K562 (cell line): Measurements from ENCODE around the gene SH2D5. TPM values are rescaled to one million over a fixed set of nuclear protein-coding genes. Genes with fewer than 3 reads are reported as not detected.

Experiments used
- ATAC-seq: fragments of 200-7000 bp; cut with Tn5 transposase; 3 replicates; pipeline ENCODE4 v1.9.1; 2020; ENCODE audit warnings: moderate library complexity
- BruUV-seq: library from RNA; stranded (reverse); fragments of 400-500 nt; replicated peaks from 2 replicates; lab custom pipeline; 2021; lab: Mats Ljungman, UMichigan
- CTCF ChIA-PET: fragments of 300-600 bp; formaldehyde crosslinking; extraction: SDS; loops from one replicate; lab custom pipeline; 2021; ENCODE audit warnings: low intra/inter-chr PET ratio; lab: Yijun Ruan, JAX
- POLR2A ChIA-PET: fragments of 300-600, 350-650 bp; sonication (Branson Sonifier 250); formaldehyde crosslinking; extraction: SDS; loops from one replicate; lab custom pipeline; 2021; ENCODE audit warnings: antibody characterized with exemption, inconsistent platforms; lab: Yijun Ruan, JAX
- DNase-seq, 4 experiments: peaks; one replicate each; pipeline versions ENCODE4 v3.0.0 to v3.0.0-alpha.2; 2011 to 2018; ENCODE audit warnings: low spot score in 3 of 4, mixed read lengths in 3 of 4; ENCODE audit errors: extremely low read depth in 1 of 4
- FAIRE-seq: peaks from 2 replicates; lab custom pipeline; 2011; peaks lifted over from hg19 to GRCh38; lab: Jason Lieb, UNC
- H2AFZ ChIP-seq: 2 replicates; pipeline ENCODE4 v1.6.0; 2011; ENCODE audit warnings: low read depth, low read length, control low read depth, inconsistent platforms
- H3K27ac ChIP-seq: fragments of 200-600 bp; 3 replicates; pipeline ENCODE4 v1.8.0; 2011; ENCODE audit warnings: low read depth, mild to moderate bottlenecking, control low read depth, inconsistent platforms, low read length, moderate library complexity, mixed read lengths; ENCODE audit errors: extremely low read depth
- H3K27me3 ChIP-seq, 2 experiments: fragments of 300-600 bp in 1 of 2; 2 replicates in 1 of 2; 3 replicates in 1 of 2; pipeline versions ENCODE4 v1.6.0 to v1.8.0; 2011; ENCODE audit warnings: inconsistent platforms in 2 of 2, low read length in 2 of 2, mild to moderate bottlenecking in 1 of 2, mixed read lengths in 1 of 2, moderate library complexity in 1 of 2; ENCODE audit not compliant: control insufficient read depth in 2 of 2, insufficient read depth in 2 of 2
- H3K36me3 ChIP-seq: fragments of 300-600 bp; 3 replicates; pipeline ENCODE4 v1.8.0; 2011; ENCODE audit warnings: mild to moderate bottlenecking, low read length, inconsistent platforms; ENCODE audit not compliant: control insufficient read depth, insufficient read depth
- H3K4me1 ChIP-seq, 2 experiments: fragments of 200-600 bp in 1 of 2; replicated peaks in 1 of 2; 2 replicates in 1 of 2; 3 replicates in 1 of 2; pipeline versions ENCODE4 v1.5.1 to v1.8.0; 2011; ENCODE audit warnings: inconsistent platforms in 2 of 2, low read length in 2 of 2, mild to moderate bottlenecking in 1 of 2, mixed read lengths in 1 of 2, moderate library complexity in 1 of 2; ENCODE audit not compliant: control insufficient read depth in 2 of 2, insufficient read depth in 2 of 2
- H3K4me2 ChIP-seq: 2 replicates; pipeline ENCODE4 v1.6.1; 2011; ENCODE audit warnings: low read length, control low read depth, inconsistent platforms, mixed read lengths; ENCODE audit not compliant: insufficient read depth
- H3K4me3 ChIP-seq: fragments of 200-600 bp; sonication (generic), shearing (Covaris generic); 2 replicates; pipeline ENCODE4 v1.5.1; 2016; ENCODE audit warnings: control low read depth, inconsistent platforms
- H3K79me2 ChIP-seq: fragments of 200-600 bp; 3 replicates; pipeline ENCODE4 v1.8.0; 2011; ENCODE audit warnings: low read length, inconsistent platforms; ENCODE audit not compliant: control insufficient read depth, insufficient read depth
- H3K9ac ChIP-seq, 2 experiments: 2 replicates each; pipeline versions ENCODE4 v1.6.0 to v1.6.1; 2011; ENCODE audit warnings: low read depth in 2 of 2, low read length in 2 of 2, control low read depth in 1 of 2, inconsistent platforms in 1 of 2, mild to moderate bottlenecking in 1 of 2, mixed read lengths in 1 of 2; ENCODE audit not compliant: insufficient read depth in 1 of 2
- H3K9me1 ChIP-seq: one replicate; pipeline ENCODE4 v1.6.0; 2011; ENCODE audit warnings: inconsistent platforms, mild to moderate bottlenecking, low read length, moderate library complexity; ENCODE audit not compliant: control insufficient read depth, insufficient read depth
- H3K9me3 ChIP-seq: replicated peaks from 2 replicates; pipeline ENCODE4 v1.5.1; 2011; ENCODE audit warnings: low read depth, low read length, inconsistent platforms; ENCODE audit not compliant: control insufficient read depth, insufficient read depth
- H4K20me1 ChIP-seq: replicated peaks from 2 replicates; pipeline ENCODE4 v1.6.1; 2011; ENCODE audit warnings: low read length, inconsistent platforms, mixed read lengths; ENCODE audit not compliant: control insufficient read depth, insufficient read depth
- ATF6 ChIP-seq: sonication (generic); formaldehyde crosslinking; IDR thresholded peaks from 2 replicates; pipeline ENCODE4 v1.4.0; 2020; ENCODE audit warnings: mild to moderate bottlenecking, missing genetic modification reagents
- CTCFL ChIP-seq: IDR thresholded peaks from 2 replicates; pipeline ENCODE4 v1.6.1; 2011; ENCODE audit warnings: borderline replicate concordance, low read depth, mild to moderate bottlenecking, moderate library complexity, low read length; ENCODE audit not compliant: insufficient read depth, poor library complexity, severe bottlenecking
- EGR1 ChIP-seq: fragments of 450-650 bp; conservative IDR thresholded peaks from 2 replicates; pipeline ENCODE4 v1.6.1; 2017; ENCODE audit warnings: mild to moderate bottlenecking
- EP400 ChIP-seq: fragments of 450-650 bp; IDR thresholded peaks from 2 replicates; pipeline ENCODE4 v1.6.1; 2017; ENCODE audit warnings: antibody characterized with exemption, mild to moderate bottlenecking, moderate library complexity
- LEF1 ChIP-seq: fragments of 450-650 bp; IDR thresholded peaks from 2 replicates; pipeline ENCODE4 v1.6.1; 2016; ENCODE audit warnings: mild to moderate bottlenecking
- MCM5 ChIP-seq: fragments of 450-650 bp; IDR thresholded peaks from 2 replicates; pipeline ENCODE4 v1.6.1; 2016; ENCODE audit warnings: low read depth
- MEIS2 ChIP-seq: fragments of 450-650 bp; IDR thresholded peaks from 2 replicates; pipeline ENCODE4 v1.6.1; 2014; ENCODE audit warnings: mild to moderate bottlenecking; ENCODE audit not compliant: partially characterized antibody
- PKNOX1 ChIP-seq: fragments of 450-650 bp; IDR thresholded peaks from 2 replicates; pipeline ENCODE4 v1.6.1; 2016
- TSC22D4 ChIP-seq: fragments of 450-650 bp; IDR thresholded peaks from 2 replicates; pipeline ENCODE4 v1.6.1; 2016; ENCODE audit warnings: missing genetic modification characterization, missing biosample characterization, control low read depth
- WGBS: fragments of 100-300 bp; shearing (Covaris generic); methylation state at CpG from one replicate; pipeline ENCODE4 v1.1.6; 2016; ENCODE audit warnings: low coverage, mixed read lengths; ENCODE audit not compliant: insufficient coverage; ENCODE audit errors: missing lambda C conversion rate; 5-methylcytosine and 5-hydroxymethylcytosine counted together
- in situ Hi-C: fragments of 300-500 bp; cut with MboI; formaldehyde crosslinking; loops from 4 replicates; pipeline ENCODE4 v1.15.0; 2018; ENCODE audit warnings: inconsistent platforms, mixed read lengths
- intact Hi-C: fragments of 100-400 bp; cut with micrococcal nuclease; formaldehyde crosslinking; loops from 2 replicates; pipeline ENCODE4 v1.14.2; 2022
- polyA plus RNA-seq, 8 experiments: library from polyadenylated mRNA; depleted of rRNA in 4 of 8; stranded (reverse) in 5 of 8; unstranded in 3 of 8; fragments of >200 nt; fragmentation: Nextera tagmentation in 2 of 8; fragmentation: Illumina TruSeq in 1 of 8; extraction: Ambion mirVana in 2 of 8; extraction: Trizol in 1 of 8; gene quantifications; 2 replicates each; pipeline versions ENCODE4 v1.2.1 to v1.2.3, GENCODE V29; 2011 to 2014; ENCODE audit warnings: inconsistent platforms in 1 of 8, missing spikeins in 1 of 8
- total RNA-seq, 7 experiments: library from RNA; depleted of rRNA in 6 of 7; stranded (reverse); fragments of >200 nt in 6 of 7; fragmentation: Illumina TruSeq in 2 of 7; extraction: Trizol in 2 of 7; gene quantifications; 2 replicates each; pipeline versions ENCODE4 v1.2.1 to v1.2.3, GENCODE V29; 2011 to 2021; ENCODE audit warnings: low replicate concordance in 1 of 7

SH2D5 gene
- total and polyA plus RNA-seq, 9 of the 15 experiments (the other 6 are each of a cell fraction or from before 2014, with no cell fraction given), result 0.06 to 0.11 TPM; not detected in 7

GRCh38 chr1:20751462-20751990, 19.0 kb upstream of the SH2D5 start:
- Histone ChIP-seq H3K9me1 (no peaks in the 10 kb centered on the region), H3K27me3 (no peaks in the 10 kb centered on the region), H2AFZ (no peak overlapping the region), H3K79me2 (peaks cover 10% of the 10 kb centered on the region; the same call in 2 of the 3 replicates), H3K4me1 (no peaks in the 10 kb centered on the region), H3K36me3 (peaks cover 92% of the 10 kb centered on the region), H4K20me1 (no peaks in the 10 kb centered on the region), H3K9ac (no peak overlapping the region), H3K4me2 (no peak overlapping the region), H3K27ac (no peak overlapping the region), H3K9me3 (no peaks in the 10 kb centered on the region)
- BruUV-seq, result no TSS peak
- ChIA-PET CTCF (no interaction called here), POLR2A (interaction anchor here (0.6 to 1.2 kb wide), 4 partner anchors 11 to 35 kb away, joined by 3 to 4 read pairs (median 4); partner anchors contain the start of gene HP1BP3)
- no peak for DNase-seq
- in situ Hi-C loops, result no loop called here
- WGBS, result 76% methylated on average over 3 of the region's 3 CpGs
- intact Hi-C loops, result no loop called here
- FAIRE-seq, result peak; percentile 40
- TF ChIP-seq CTCFL (no peak), EGR1 (no peak), ATF6 (no peak), MCM5 (no peak), TSC22D4 (tag) (no peak), MEIS2 (no peak), EP400 (no peak), LEF1 (no peak), PKNOX1 (peak; percentile 65)
- TF ChIP-seq, all 486 proteins: peak for 1
- peak; percentile 40; the same call in 1 of the 3 replicates for ATAC-seq
- H3K4me3 ChIP-seq, result no peak overlapping the region
